ENCODE measurements around the gene CYP4B1.
"Not testable (repeated sequence)": the region's sequence is repeated elsewhere in the genome, so short reads cannot be mapped to it uniquely, and the experiment has no call there.

Gene CYP4B1

DNA sequence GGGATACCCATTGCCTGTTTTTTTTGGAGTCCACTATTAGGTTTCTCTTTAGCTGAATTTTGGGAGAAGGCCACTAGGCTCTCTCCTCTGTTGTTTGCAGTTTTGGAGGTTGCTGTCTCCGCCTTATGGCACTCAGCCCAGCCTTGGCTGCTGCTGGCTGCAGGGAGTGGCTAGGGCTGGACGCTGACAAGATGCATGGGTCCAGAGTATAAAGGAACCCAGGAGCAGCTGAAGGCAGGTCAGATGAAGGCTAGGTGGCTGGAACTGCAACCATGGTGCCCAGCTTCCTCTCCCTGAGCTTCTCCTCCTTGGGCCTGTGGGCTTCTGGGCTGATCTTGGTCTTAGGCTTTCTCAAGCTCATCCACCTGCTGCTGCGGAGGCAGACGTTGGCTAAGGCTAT is at the start of gene CYP4B1:
TSS of gene CYP4B1 (plus strand) at position 237 of the 400 bp plus-strand sequence. CDS start at position 273, 36 bp downstream.
- no peak for DNase-seq (ENCODE audit: low spot score)

DNA sequence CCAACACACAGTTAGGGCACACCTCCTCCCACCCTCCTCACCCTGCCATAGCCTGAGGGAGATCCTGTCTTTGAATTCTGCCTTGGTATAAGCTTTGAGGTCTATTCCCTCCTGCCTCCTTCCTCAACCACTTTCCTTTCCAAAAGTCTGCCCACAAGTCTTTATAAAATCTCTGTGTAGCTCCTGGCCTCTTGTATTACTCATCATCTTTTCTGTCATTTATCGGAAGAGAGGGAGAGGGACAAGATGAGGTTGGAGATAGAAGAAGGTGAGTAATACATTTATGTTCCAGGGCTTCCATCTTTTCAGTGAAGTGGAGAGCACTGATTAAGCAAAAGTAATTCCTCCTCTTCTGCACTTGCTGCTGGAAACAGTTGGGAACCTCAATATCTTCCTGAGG is 49.4 kb upstream of the CYP4B1 start:
- no peak for DNase-seq (ENCODE audit: low spot score)

DNA sequence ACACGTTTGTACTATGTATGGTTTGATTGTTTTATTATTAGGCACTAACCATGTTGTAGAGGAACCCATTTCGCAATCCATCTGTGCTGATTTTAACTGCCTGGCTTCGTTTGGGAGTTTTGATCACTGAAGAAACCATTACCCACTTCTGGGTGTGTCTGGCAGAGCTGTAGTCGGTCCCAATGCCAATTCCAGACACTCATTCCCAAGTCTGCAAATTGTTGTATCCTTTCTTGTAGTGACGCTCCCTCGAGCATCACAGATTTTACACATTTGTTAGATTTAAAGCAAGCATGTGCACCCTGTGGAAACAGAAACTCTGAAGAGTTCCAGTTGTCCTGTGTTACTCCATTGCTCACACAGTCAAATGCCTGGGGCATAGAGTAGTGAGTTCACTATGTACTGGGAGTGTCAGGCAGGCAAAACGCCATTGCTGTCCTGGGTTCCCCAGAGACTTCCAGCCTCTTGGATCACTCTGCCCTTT is 48.9 kb upstream of the CYP4B1 start:
- no peak for DNase-seq (ENCODE audit: low spot score)

DNA sequence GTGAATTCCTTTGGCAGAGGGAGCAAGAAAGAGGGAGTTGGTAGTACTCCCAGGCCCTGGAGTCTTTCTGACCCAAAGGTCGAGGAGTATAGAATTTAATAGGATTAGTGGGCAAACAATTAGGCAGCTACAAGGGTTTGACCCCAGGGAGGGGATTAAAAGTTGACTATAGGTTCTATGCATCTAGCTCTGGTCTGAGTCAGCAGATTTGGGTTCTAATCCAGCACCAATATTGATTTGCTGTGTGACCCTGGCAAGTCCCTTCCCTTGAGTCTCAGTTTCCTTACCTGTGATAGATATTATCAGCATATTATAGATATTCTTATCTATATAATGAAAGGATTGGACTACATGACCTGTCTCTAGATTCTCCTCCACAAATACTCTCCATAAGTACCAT is 44.9 kb upstream of the CYP4B1 start:
- no peak for DNase-seq (ENCODE audit: low spot score)

DNA sequence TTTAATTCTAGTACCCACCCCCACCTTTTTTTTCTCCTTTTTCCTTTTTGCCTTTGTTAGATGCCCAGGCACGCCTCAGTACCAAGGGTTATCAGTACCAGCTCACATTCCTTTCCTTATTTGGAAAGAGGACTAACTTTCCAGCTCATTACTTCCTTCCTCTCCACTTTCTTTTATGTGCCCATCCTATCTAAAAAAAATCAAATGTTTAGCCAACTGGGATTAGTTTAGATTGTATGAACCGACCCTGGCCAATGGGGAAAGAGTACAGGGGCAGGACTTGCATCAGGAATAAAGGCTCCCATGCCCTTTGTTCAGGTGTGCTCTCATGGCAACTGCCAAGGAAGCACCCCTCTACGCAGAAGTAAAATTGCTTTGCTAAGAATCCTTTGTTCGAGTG is 44.1 kb upstream of the CYP4B1 start:
- DNase-seq (ENCODE audit: low spot score), result not testable (repeated sequence)

DNA sequence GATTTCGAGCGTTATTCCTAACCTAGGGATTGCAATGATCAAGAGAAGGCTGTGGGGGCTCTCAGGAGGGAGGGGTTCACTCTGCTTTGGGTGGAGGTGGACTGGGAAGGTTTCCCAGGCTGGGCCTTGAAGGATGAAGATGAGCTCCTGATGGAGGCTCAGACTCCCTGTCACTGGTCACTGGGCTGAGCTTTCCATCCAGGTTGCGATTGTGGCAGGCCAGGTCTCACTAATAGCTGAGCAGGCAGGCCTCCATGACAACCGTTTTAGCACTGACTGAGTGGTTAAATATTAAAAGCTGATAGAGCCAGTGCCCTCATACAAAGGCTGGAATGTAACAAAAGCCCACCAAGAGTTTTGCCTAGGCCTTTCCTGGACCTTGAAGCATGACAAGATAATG is 43.7 kb upstream of the CYP4B1 start:
- DNase-seq (ENCODE audit: low spot score), result no peak

DNA sequence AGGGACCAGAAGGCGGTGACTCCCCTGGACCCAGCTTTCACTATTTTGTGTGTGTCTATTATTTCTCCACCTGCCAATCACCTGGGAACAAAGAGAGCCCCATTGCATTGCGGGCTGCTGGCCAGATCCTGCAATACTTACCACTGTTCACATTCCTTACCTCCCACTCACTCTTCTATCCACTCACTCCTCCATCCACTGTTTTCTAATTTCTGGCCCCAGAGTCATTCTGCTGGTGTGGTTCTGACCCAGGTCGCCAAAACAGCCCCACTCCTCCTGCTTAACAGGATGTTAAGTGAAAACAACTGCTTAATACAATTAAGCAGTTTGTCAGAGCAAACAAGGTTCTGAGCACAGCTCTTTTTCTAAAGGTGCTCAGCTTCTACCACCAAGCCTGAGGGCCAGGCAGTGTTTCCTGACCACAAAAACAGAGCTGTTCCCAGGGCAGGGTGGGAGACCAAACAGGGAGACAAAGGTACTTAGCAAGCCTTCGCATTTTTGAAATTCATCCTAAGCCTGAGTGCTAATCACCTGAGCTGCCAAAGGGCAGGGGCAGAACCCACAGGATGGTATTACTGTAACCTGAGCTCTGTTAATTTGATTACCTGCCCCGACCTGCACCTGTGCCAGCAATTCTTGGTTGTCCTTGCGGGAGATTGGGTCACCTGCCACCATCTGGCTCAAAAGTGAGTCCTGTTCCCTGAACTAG is 41.4 kb upstream of the CYP4B1 start:
- no peak for DNase-seq (ENCODE audit: low spot score)

DNA sequence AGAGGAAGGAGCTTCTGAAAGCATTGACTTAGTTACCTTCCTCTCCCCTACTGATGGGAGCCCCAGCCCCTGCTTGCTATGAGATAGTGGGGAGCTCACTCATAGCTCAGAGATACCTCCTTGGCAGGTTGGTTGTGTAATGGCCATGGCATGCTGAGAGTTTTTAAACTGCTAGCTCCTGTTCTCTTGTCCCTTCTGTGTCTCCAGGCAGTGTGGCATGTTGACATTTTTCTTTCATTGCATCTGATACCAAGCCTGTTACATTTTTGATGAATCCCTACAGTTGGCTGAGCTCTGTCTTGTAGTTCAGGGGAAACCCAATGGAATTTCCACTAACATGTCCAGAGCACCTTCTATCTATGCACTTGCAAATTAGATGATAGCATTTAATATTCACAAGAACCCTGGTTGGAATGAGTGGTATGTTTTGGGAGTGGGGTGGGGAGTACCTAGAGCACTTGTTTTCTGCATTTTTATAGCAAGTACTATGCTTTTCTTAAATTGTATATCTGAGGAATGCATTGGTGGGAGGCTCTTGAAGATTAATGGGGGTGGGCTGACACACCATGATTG is 40.8 kb upstream of the CYP4B1 start:
- no peak for DNase-seq (ENCODE audit: low spot score)

DNA sequence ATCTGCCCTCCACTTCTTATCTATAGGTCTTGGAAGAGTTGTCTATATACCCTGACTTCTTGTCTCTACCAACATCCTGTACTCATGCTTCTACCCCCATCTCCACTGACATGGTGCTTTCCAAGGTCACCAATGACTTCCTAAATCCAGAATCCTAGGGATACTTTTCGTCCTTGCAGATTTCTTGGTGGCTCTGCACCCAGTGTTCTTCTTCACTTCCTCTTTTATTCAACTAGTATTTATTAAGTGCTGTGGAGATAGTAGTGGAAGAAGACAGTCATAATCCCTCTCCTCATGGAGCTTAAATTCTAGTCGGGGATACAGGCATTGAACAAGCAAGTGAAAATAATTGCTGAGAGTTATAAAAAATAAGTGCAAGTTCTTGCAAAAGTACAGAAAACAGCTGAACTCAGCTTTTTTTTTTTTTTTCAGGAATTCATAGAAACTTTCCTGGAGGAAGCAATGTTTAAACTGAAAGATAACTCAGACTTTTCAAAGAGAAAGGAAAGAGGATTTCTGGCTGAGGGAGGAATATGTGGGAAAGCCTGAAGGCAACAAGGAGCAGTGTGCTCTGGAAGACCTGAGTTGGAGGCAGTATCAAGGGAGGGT is 38.2 kb upstream of the CYP4B1 start:
- no peak for DNase-seq (ENCODE audit: low spot score)

DNA sequence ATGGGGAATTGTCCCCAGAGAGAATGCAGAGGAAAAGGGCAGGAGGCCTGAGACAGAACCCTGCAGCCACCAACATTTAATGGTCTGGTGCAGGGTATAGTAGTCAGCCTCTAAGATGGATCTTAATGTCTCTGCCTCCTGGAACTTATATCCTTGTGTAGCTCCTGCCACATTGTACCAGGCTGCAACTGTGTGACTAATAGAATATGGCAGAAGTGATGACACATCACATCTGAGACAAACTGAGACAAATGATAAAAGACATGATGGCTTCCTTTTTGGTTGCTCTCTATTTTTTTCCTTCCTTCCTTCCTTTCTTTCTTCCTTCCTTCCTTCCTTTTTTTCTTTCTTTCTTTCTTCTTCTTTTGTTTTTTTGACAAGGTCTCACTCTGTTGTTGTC is 37.1 kb upstream of the CYP4B1 start:
- DNase-seq (ENCODE audit: low spot score), result no peak

DNA sequence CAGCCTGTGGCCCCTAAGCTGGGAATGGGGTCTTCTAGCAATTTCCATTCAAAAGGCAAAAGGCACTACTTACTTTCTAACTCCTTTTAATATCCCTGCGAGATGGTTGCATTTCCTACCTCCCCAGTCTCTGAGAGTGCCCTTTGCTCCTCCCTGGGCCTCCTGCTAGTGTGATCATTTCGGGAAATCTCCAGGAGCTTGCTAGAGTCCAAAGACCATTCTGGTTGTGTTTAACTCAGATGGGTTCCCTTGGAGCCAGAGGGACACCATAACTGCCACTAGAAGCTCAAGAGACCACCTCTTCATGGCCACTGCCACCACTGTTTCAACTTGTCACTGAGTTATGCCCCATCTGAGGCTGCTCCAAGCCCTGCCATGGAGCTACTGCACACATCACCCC is 34.4 kb upstream of the CYP4B1 start:
- no peak for DNase-seq (ENCODE audit: low spot score)

DNA sequence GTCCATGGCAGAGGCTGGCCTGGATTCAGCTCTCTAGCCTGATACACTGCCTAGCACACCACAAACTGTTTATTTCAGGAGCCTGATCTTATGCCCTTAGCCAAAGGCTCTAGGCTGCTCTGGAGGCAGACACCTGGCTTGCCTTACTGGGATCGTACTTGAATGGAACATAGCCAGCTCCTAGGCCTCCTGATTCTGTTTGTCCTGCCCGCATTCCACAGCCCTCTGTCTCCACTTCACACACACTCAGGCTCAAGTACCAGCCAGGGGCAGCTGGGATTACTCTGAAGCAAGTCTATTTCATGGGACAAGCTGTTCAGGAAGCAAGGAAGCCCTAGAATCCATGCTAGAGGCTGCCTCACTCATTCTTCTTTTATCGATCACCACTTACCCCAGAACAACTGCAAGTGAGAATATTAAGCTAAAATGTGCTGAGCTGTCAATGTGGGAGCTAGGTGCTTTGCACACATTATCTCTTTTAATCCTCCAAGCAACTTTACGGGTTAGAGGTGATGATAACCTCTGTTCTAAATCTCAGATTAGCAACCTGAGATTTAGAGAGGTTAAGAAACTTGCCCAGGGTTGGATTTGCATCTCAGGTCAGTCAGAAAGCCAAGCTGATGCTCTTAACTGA is 31.1 kb upstream of the CYP4B1 start:
- no peak for DNase-seq (ENCODE audit: low spot score)

DNA sequence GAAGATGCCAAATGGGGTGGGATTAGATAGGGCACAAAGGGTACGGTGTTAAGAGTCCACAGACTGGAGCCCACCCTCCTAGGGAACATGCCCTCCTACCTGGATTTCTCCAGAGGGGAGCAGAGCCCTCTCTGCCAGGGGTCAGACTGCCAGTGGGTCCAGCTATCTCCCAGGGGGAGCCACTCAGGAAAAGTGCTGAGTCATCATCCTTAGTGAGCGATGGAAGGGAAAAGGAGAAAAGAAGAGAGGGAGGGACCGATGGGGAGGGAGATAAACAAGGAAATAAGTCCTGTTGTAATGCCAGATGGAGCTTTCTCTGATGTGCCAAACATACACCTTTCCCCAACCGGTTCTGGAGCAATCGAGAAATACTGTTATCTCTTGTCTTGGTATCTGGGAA is 30.4 kb upstream of the CYP4B1 start:
- no peak for DNase-seq (ENCODE audit: low spot score)

DNA sequence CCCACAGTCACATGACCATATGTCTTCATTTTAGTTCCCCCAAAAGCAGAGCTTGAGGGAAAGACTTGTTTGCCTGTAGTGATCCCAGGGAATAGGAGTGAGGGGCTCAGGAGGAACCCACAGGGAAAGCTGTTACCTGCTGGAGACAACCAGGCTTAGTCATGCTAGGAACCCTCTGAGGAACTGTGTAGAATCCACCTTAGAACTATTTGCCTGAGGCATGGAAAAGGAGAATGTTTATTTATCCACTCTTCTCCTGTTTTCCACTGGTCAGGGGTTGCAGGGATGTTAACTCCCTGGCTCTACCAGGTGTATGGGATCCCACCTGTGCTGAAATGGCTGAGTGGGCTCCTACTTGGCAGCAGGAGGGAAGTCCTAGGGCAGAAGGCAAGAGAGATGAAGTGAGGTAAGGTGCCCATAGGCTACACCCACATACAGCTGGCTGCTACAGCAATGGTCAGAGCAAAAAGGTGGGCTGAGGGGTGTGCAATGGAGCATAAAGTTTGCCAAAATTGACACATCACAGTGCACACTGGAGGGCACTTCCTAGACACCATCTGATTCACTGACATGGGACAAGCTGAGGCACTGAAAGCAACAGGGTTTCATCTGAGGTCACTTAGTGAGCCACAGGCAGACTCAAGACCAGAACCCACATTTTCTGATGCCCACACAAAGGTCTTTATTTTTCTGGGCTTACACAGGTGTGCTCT is 29.7 kb upstream of the CYP4B1 start:
- DNase-seq (ENCODE audit: low spot score), result no peak

DNA sequence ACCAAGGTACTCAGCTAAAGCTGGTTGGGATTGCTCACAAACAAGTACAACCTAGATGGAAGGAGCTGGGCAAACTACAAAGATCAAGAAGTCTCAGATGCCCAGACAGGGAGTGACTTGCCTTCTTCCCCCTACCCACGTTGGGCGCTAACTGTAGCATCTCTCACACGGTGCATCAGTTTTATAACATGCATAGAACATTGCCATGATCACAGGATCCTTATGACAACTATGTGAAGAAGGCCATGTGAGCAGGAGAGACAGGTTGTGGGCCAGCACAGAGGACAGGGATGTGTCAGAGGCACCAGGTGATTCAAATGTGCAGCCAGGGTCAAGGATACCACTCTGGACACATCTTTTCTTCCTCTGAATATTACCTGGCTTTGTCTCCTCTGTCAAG is 28.3 kb upstream of the CYP4B1 start:
- no peak for DNase-seq (ENCODE audit: low spot score)

DNA sequence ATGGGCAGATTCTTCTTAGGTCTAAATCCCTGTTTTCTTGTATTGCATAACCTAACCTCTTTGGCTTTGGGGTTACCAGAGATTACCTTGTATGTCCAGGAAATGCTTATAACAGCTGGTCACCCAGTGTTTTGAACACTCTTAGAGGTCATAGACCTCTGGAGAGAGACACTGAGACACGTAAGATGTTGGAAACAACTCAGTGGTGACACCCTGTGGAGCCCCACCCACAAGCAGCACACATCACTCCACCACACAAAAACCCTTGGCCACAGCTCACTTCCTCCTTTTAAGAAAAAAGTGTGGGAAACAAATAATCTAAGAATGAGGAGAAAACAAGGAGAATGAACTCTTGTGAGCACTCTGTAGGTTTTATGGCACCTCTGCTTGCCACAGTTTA is 26.3 kb upstream of the CYP4B1 start:
- no peak for DNase-seq (ENCODE audit: low spot score)

DNA sequence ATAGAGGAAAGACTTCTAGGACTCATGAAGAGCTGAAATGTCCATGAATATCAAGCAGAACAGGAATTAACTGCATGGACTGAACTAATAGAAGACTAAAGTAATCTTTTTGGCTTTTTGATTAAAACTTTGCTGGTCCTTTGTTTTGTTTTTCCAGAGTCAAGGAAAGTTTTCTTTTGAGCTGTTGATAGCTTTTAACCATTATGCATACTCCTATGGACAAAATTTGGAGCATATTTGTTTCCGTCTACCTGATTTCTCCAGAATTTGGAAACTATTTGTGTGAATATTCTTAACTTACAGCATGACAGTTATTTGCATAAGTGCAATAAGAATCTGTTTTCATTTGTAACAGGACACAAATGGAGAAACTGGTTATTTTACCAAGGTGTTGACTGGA is 24.5 kb upstream of the CYP4B1 start:
- no peak for DNase-seq (ENCODE audit: low spot score)

DNA sequence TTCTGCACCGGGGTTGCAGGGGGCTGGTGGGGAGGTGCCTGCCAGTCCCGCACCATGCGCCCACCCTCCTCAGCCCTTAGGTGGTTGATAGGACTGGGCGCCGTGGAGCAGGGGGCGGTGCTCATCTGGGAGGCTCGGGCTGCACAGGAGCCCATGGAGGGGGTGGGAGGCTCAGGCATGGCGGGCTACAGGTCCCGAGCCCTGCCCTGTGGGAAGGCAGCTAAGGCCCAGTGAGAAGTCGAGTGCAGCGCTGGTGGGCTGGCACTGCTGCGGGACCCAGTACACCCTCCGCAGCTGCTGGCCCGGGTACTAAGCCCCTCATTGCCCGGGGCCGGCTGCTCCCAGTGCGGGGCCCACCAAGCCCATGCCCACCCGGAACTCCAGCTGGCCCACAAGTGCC is 20.4 kb upstream of the CYP4B1 start:
- DNase-seq (ENCODE audit: low spot score), result not testable (repeated sequence)

DNA sequence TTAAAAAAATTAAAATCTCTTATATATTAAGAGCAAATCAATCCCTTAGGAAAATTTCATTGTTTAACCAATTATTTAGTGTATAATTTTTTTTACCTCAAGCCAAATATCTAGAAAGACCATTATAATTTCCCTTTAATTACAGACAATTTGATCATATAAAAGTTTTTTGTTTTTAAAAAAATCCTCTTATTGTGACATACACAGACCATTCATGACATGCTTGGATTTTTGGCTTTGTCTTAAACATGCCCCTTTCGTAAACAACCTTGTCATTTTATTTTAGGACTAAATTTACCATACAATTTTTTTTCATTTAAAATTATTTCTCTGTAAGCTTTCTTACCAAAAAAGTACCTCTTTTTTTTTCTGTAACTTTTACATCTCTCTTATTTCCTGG is 14.2 kb upstream of the CYP4B1 start:
- no peak for DNase-seq (ENCODE audit: low spot score)

DNA sequence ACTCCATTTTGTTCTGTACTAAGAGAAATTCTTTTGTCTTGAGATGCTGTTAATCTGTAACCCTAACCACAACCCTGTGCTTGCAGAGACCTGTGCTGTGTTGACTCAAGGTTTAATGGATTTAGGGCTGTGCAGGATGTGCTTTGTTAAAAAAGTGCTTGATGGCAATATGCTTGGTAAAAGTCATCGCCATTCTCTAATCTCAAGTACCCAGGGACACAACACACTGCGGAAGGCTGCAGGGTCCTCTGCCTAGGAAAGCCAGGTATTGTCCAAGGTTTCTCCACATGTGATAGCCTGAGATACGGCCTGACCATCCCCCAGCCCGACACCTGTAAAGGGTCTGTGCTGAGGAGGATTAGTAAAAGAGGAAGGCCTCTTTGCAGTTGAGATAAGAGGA is 10.2 kb upstream of the CYP4B1 start:
- not testable (repeated sequence) for DNase-seq (ENCODE audit: low spot score)

DNA sequence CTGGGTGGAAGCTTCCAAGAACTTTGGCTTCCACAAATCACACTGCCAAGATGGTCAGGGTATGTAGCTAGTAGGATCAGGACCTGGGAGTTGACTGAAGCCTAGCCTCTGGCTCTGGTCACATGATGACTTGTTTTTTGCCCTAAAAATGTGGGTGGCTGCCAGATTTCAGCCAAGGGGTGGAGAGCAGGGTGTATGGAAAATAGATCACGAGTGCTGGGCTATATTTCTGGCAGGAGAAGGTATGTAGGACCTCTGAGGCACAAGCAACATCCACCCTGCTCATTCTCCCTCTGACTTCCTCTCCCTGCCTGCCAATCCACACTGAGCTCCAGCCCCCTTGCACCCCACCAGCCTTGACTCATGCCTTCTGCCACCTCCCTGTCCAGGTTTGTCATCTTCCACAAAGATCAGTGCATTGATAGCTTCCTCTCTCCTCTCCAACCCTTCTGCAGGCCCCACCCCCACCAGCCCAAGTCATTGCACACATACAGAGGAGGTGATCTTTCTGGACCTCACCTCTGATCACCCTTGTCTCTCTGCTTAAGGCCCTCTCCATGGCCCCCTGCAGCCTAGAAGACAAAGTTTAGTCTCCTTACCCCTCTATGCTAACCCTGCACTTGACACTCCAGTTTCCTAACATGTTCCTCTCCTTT is 8.3 kb upstream of the CYP4B1 start:
- DNase-seq (ENCODE audit: low spot score), result no peak

DNA sequence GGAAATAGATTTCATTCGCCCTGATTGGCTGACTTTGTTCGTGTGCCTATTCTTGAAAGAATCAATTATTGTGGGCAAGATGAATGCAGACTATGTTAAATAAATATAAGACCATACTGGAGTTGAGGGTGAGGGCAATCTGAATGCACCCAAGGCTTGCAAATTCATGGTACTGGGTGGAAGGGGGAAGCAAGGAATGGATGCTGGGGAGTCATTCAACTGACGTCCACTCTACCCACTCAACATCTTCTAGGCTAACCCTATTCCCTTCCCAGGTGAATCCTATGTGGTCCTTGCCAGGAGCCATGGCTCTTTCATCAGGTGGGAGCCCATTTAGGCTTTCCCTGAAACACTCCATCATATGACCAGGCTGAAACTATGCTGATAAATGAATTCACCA is 5.7 kb upstream of the CYP4B1 start:
- no peak for DNase-seq (ENCODE audit: low spot score)
